SK-N-SH (cell line): ENCODE data around the gene NISCH. TPM values are rescaled to one million over a fixed set of nuclear protein-coding genes. Genes with fewer than 3 reads are reported as not detected.

Experiments
- CTCF ChIA-PET: fragments of 300-600, 350-600 bp; formaldehyde crosslinking; extraction: SDS; loops from one replicate; lab custom pipeline; 2021; lab: Yijun Ruan, JAX
- POLR2A ChIA-PET: fragments of 350-600 bp; sonication (Branson Sonifier 250); formaldehyde crosslinking; extraction: SDS; loops from one replicate; lab custom pipeline; 2020; ENCODE audit warnings: antibody characterized with exemption, inconsistent platforms; lab: Yijun Ruan, JAX
- DNase-seq: peaks from one replicate; pipeline ENCODE4 v3.0.0; 2012
- H2AFZ ChIP-seq: fragments of 200-600 bp; sonication (generic); 2 replicates; pipeline ENCODE4 v1.8.1; 2016; ENCODE audit warnings: antibody characterized with exemption, mild to moderate bottlenecking, low read depth
- H3F3A ChIP-seq: fragments of 200-600 bp; sonication (generic); replicated peaks from 2 replicates; pipeline ENCODE3; 2016; ENCODE audit warnings: antibody characterized with exemption, mild to moderate bottlenecking; ENCODE audit not compliant: insufficient read depth
- H3K27ac ChIP-seq, 2 experiments: fragments of 200-500 bp in 1 of 2; fragments of 200-600 bp in 1 of 2; sonication (Bioruptor generic) in 1 of 2; sonication (generic), shearing (Covaris generic) in 1 of 2; 2 replicates each; pipeline versions ENCODE4 v1.5.1 to v1.6.1; 2014 to 2016; ENCODE audit warnings: low read depth in 2 of 2, inconsistent platforms in 1 of 2, low read length in 1 of 2, mild to moderate bottlenecking in 1 of 2, mixed read lengths in 1 of 2
- H3K27me3 ChIP-seq: fragments of 200-600 bp; sonication (generic), shearing (Covaris generic); 2 replicates; pipeline ENCODE4 v1.6.1; 2016; ENCODE audit warnings: mixed run types; ENCODE audit not compliant: insufficient read depth
- H3K36me3 ChIP-seq, 2 experiments: fragments of 200-500 bp in 1 of 2; fragments of 200-600 bp in 1 of 2; sonication (Bioruptor generic) in 1 of 2; sonication (generic) in 1 of 2; replicated peaks in 1 of 2; 2 replicates each; pipeline versions ENCODE3 to v1.5.1; 2014 to 2016; ENCODE audit warnings: low read length in 1 of 2, mild to moderate bottlenecking in 1 of 2; ENCODE audit not compliant: insufficient read depth in 2 of 2, control insufficient read depth in 1 of 2
- H3K4me1 ChIP-seq, 2 experiments: fragments of 200-500 bp in 1 of 2; fragments of 200-600 bp in 1 of 2; sonication (Bioruptor generic) in 1 of 2; sonication (generic), shearing (Covaris generic) in 1 of 2; 2 replicates each; pipeline versions ENCODE4 v1.5.1 to v1.6.1; 2014 to 2016; ENCODE audit warnings: low read depth in 1 of 2, low read length in 1 of 2, mixed run types in 1 of 2; ENCODE audit not compliant: insufficient read depth in 2 of 2, control insufficient read depth in 1 of 2
- H3K4me2 ChIP-seq: fragments of 200-600 bp; sonication (generic), shearing (Covaris generic); 2 replicates; pipeline ENCODE4 v1.6.1; 2017; ENCODE audit warnings: mixed run types
- H3K4me3 ChIP-seq, 2 experiments: fragments of 200-500 bp in 1 of 2; fragments of 200-600 bp in 1 of 2; sonication (Bioruptor generic) in 1 of 2; sonication (generic), shearing (Covaris generic) in 1 of 2; 2 replicates each; pipeline versions ENCODE4 v1.5.1 to v1.8.1; 2014 to 2016; ENCODE audit warnings: low read depth in 2 of 2, inconsistent platforms in 1 of 2, low read length in 1 of 2, mild to moderate bottlenecking in 1 of 2, mixed read lengths in 1 of 2, moderate library complexity in 1 of 2
- H3K79me2 ChIP-seq: fragments of 200-600 bp; sonication (generic); 2 replicates; pipeline ENCODE4 v1.8.1; 2017; ENCODE audit warnings: mild to moderate bottlenecking; ENCODE audit not compliant: insufficient read depth
- H3K9ac ChIP-seq: fragments of 200-600 bp; sonication (generic); 2 replicates; pipeline ENCODE4 v1.6.1; 2017; ENCODE audit warnings: mixed run types
- H3K9me2 ChIP-seq: fragments of 200-600 bp; sonication (generic); 2 replicates; pipeline ENCODE4 v1.6.1; 2017; ENCODE audit warnings: mixed run types
- H3K9me3 ChIP-seq: fragments of 200-600 bp; sonication (generic); 2 replicates; pipeline ENCODE4 v1.6.1; 2017; ENCODE audit warnings: mixed run types, mild to moderate bottlenecking, moderate library complexity
- H4K20me1 ChIP-seq: fragments of 200-600 bp; sonication (generic); 2 replicates; pipeline ENCODE4 v1.6.1; 2017; ENCODE audit warnings: mild to moderate bottlenecking, mixed run types; ENCODE audit not compliant: insufficient read depth
- ELF1 ChIP-seq: IDR thresholded peaks from 2 replicates; pipeline ENCODE4 v1.4.0; 2012
- FOSL2 ChIP-seq: IDR thresholded peaks from 2 replicates; pipeline ENCODE4 v1.4.0; 2012; ENCODE audit warnings: low read depth, mild to moderate bottlenecking, moderate library complexity, borderline replicate concordance
- GABPA ChIP-seq: IDR thresholded peaks from 2 replicates; pipeline ENCODE4 v1.4.0; 2012; ENCODE audit warnings: low read depth, mild to moderate bottlenecking
- GATA2 ChIP-seq: sonication (generic); formaldehyde crosslinking; IDR thresholded peaks from 2 replicates; pipeline ENCODE4 v1.5.0; 2020; ENCODE audit warnings: mild to moderate bottlenecking, missing genetic modification reagents
- IRF3 ChIP-seq: fragments of 150-350 bp; IDR thresholded peaks from 2 replicates; pipeline ENCODE4 v1.6.1; 2016; ENCODE audit warnings: mild to moderate bottlenecking, low read depth, low read length
- JUND ChIP-seq: IDR thresholded peaks from 2 replicates; pipeline ENCODE4 v1.4.0; 2012
- MAX ChIP-seq: IDR thresholded peaks from 2 replicates; pipeline ENCODE4 v1.4.0; 2012; ENCODE audit warnings: low read depth
- MXI1 ChIP-seq: IDR thresholded peaks from 2 replicates; pipeline ENCODE4 v1.6.1; 2012; ENCODE audit warnings: mild to moderate bottlenecking, low read depth, low read length, improper control_type of control experiment
- PBX3 ChIP-seq: IDR thresholded peaks from 2 replicates; pipeline ENCODE4; 2012
- RCOR1 ChIP-seq: fragments of 150-350 bp; IDR thresholded peaks from 2 replicates; pipeline ENCODE4 v1.6.1; 2017; ENCODE audit warnings: antibody characterized with exemption, low read length
- RXRA ChIP-seq: IDR thresholded peaks from 2 replicates; pipeline ENCODE4 v1.4.0; 2012; ENCODE audit warnings: low read depth, mild to moderate bottlenecking, borderline replicate concordance
- SIN3A ChIP-seq: IDR thresholded peaks from 2 replicates; pipeline ENCODE4 v1.6.1; 2012; ENCODE audit warnings: low read depth, mild to moderate bottlenecking, low read length, moderate library complexity, borderline replicate concordance
- ZBTB33 ChIP-seq: IDR thresholded peaks from 2 replicates; pipeline ENCODE4 v1.4.0; 2012; ENCODE audit warnings: low read depth, borderline replicate concordance
- WGBS: methylation state at CpG from one replicate; pipeline ENCODE4 v1.1.6; 2017; ENCODE audit warnings: low lambda C conversion rate; 5-methylcytosine and 5-hydroxymethylcytosine counted together
- polyA plus RNA-seq, 3 experiments: library from polyadenylated mRNA; depleted of rRNA; stranded (reverse); fragments of >200 nt; gene quantifications; 2 replicates each; pipeline ENCODE4 v1.2.3, GENCODE V29; 2012
- TF ChIP-seq, protein P1 (sequence below): fragments of 150-350 bp; IDR thresholded peaks from 2 replicates; pipeline ENCODE4 v1.6.1; 2017; ENCODE audit warnings: antibody characterized with exemption, low read length, low read depth, borderline replicate concordance
- TF ChIP-seq, protein P2 (sequence below): IDR thresholded peaks from 2 replicates; pipeline ENCODE4 v1.4.0; 2012; ENCODE audit warnings: low read depth, borderline replicate concordance

Gene NISCH
- polyA plus RNA-seq, 1 of the 3 experiments (the other 2 are of a cell fraction) = 77.5 TPM

GRCh38 chr3:52501046-52501445 lies 45.6 kb downstream of the NISCH start:
- 91% methylated on average over 7 of the region's 11 CpGs for WGBS
- Histone ChIP-seq H3K9me3 (no peaks in the 10 kb centered on the region), H4K20me1 (no peaks in the 10 kb centered on the region), H2AFZ (no peak overlapping the region), H3F3A (no peaks in the 10 kb centered on the region), H3K9ac (no peak overlapping the region), H3K9me2 (no peaks in the 10 kb centered on the region), H3K4me1 (peaks cover 0 to 11% of the 10 kb centered on the region in 2 experiments; a peak in 1 of 4 replicates), H3K4me3 (no peak overlapping the region), H3K27me3 (no peaks in the 10 kb centered on the region), H3K79me2 (no peaks in the 10 kb centered on the region), H3K27ac (no peak overlapping the region), H3K36me3 (no peaks in the 10 kb centered on the region), H3K4me2 (no peak overlapping the region)
- POLR2A ChIA-PET = no interaction called here
- TF ChIP-seq MAX (no peak), JUND (no peak), PBX3 (no peak), RCOR1 (no peak), ZBTB33 (no peak)
- no peak for DNase-seq
- CTCF ChIA-PET = interaction anchor here (2.3 kb wide), 1 partner anchor 29 kb away, joined by 9 read pairs; no protein-coding TSS in a partner anchor

DNA sequence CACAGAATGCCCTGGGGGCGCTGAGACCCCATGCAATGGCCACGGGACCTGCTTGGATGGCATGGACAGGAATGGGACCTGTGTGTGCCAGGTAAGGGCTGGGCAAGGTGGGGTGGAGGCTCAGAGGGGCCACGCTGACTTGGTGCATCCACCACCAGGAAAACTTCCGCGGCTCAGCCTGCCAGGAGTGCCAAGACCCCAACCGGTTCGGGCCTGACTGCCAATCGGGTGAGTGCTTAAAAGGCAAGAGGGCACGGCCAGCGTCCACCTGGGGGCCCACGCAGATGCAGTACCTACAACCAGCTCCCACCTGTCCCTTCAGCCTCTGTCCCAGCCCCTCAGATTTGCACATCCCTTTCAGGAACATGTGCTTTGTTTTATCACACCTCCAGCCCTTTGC lies 46.6 kb downstream of the NISCH start:
- H3K9ac ChIP-seq = no peak overlapping the region
- H3K4me1 ChIP-seq = peaks cover 0 to 8% of the 10 kb centered on the region in 2 experiments; a peak in 1 of 4 replicates
- no peaks in the 10 kb centered on the region for H3K36me3 ChIP-seq
- no peaks in the 10 kb centered on the region for H3K9me3 ChIP-seq
- no peaks in the 10 kb centered on the region for H3F3A ChIP-seq
- ChIA-PET CTCF (interaction anchor here (0.9 to 2.3 kb wide), 3 partner anchors 10 to 85 kb away, joined by 3 to 9 read pairs (median 3); no protein-coding TSS in a partner anchor), POLR2A (no interaction called here)
- no peak overlapping the region for H3K4me3 ChIP-seq
- no peaks in the 10 kb centered on the region for H3K9me2 ChIP-seq
- no peak for DNase-seq
- H3K27me3 ChIP-seq = no peaks in the 10 kb centered on the region
- 63% methylated on average over 7 of the region's 11 CpGs for WGBS
- H3K79me2 ChIP-seq = no peaks in the 10 kb centered on the region
- H4K20me1 ChIP-seq = no peaks in the 10 kb centered on the region
- no peak overlapping the region for H3K27ac ChIP-seq
- no peak overlapping the region for H3K4me2 ChIP-seq
- no peak overlapping the region for H2AFZ ChIP-seq
- TF ChIP-seq SIN3A = no peak
- no peak for TF ChIP-seq GABPA
- no peak for TF ChIP-seq ZBTB33
- TF ChIP-seq, protein P1, sequence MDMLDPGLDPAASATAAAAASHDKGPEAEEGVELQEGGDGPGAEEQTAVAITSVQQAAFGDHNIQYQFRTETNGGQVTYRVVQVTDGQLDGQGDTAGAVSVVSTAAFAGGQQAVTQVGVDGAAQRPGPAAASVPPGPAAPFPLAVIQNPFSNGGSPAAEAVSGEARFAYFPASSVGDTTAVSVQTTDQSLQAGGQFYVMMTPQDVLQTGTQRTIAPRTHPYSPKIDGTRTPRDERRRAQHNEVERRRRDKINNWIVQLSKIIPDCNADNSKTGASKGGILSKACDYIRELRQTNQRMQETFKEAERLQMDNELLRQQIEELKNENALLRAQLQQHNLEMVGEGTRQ = no peak
- TF ChIP-seq IRF3 = no peak
- TF ChIP-seq GATA2 (CRISPR knock-in tag) = no peak
- TF ChIP-seq RXRA = no peak
- no peak for TF ChIP-seq FOSL2
- TF ChIP-seq MXI1 = no peak
- no peak for TF ChIP-seq ELF1
- TF ChIP-seq, protein P2, sequence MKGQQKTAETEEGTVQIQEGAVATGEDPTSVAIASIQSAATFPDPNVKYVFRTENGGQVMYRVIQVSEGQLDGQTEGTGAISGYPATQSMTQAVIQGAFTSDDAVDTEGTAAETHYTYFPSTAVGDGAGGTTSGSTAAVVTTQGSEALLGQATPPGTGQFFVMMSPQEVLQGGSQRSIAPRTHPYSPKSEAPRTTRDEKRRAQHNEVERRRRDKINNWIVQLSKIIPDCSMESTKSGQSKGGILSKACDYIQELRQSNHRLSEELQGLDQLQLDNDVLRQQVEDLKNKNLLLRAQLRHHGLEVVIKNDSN = no peak
